ENCODE data around the gene KLHDC10. TPM values are rescaled to one million over a fixed set of nuclear protein-coding genes. Genes with fewer than 3 reads are reported as not detected.

Gene KLHDC10, protein sequence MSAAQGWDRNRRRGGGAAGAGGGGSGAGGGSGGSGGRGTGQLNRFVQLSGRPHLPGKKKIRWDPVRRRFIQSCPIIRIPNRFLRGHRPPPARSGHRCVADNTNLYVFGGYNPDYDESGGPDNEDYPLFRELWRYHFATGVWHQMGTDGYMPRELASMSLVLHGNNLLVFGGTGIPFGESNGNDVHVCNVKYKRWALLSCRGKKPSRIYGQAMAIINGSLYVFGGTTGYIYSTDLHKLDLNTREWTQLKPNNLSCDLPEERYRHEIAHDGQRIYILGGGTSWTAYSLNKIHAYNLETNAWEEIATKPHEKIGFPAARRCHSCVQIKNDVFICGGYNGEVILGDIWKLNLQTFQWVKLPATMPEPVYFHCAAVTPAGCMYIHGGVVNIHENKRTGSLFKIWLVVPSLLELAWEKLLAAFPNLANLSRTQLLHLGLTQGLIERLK
- total RNA-seq (2022; extraction: Qiagen RNA extraction; ENCODE audit: low read depth): 9.4 to 16.8 TPM (median 14.1 TPM) in 5 replicates

DNA sequence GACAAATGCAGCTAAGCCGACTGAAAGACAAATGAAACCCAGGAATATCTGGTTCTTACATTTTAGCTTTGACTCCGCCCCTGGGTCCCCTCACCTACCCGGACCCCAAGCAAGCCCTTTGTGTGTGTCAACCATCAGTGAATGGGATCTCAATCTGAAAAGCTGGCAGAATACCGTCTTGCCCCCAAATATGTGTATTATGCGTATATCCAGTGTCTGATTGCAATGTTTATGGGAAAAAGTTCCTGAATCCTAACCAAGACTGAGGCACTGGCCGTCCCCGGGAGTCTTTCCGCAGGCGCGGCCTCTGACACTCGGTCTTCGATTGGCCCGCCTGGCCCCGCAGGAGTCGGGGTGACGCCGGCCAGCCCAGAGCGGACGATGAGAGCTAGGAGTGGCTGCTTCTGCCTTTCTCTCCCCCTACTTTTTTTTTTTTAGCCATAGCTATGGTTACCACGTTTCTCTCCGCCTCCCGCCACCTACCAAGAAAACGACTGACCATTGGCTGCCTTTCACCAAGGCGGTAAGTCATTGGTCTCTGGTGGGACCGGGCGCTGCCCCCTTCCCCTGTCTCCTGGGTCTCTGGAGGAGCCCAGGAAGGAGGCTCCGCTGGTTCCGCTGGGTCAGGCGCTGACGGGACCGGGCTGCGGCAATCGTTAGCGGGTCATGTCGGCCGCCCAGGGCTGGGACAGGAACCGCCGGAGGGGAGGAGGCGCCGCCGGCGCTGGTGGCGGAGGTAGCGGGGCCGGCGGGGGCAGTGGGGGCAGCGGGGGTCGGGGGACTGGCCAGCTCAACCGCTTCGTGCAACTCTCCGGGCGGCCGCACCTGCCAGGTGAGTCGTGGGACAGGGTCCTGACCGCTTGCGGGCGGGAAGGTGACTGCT, at the start of gene KLHDC10:
Gene KLHDC10, plus strand, starts transcription at position 557 of the 883 bp plus-strand sequence. Its CDS starts 110 bp downstream, at position 667.

Other genes starting within 250 kb of the KLHDC10 start
- gene UBE2H, start 117.6 kb upstream of the KLHDC10 start, total RNA-seq (2022; extraction: Qiagen RNA extraction; ENCODE audit: low read depth): 48.3 to 76.9 TPM (median 70.6 TPM) in 5 replicates
- gene ZC3HC1, start 19.2 kb upstream of the KLHDC10 start, total RNA-seq (2022; extraction: Qiagen RNA extraction; ENCODE audit: low read depth): 25.2 to 28.4 TPM (median 26.0 TPM) in 5 replicates
- 11.1 to 18.2 TPM (median 15.9 TPM) in 5 replicates for gene TMEM209, start 134.9 kb downstream of the KLHDC10 start, total RNA-seq (2022; extraction: Qiagen RNA extraction; ENCODE audit: low read depth)
- gene SSMEM1, start 137.3 kb downstream of the KLHDC10 start, total RNA-seq (2022; extraction: Qiagen RNA extraction; ENCODE audit: low read depth): not detected in 5 replicates
- gene CPA2, start 196.3 kb downstream of the KLHDC10 start, total RNA-seq (2022; extraction: Qiagen RNA extraction; ENCODE audit: low read depth): 0.15 TPM in 1 of 5 replicates, not detected in the others
- 6.5 to 9.6 TPM (median 6.8 TPM) in 5 replicates for gene CPA4, start 222.6 kb downstream of the KLHDC10 start, total RNA-seq (2022; extraction: Qiagen RNA extraction; ENCODE audit: low read depth)

Measured in A549 treated with RU486 at 1 μM for 4 hours (cell line).